H9 (cell line): ENCODE results near the gene DUOXA1. TPM values are rescaled to one million over a fixed set of nuclear protein-coding genes. Genes with fewer than 3 reads are reported as not detected.

Source experiments
- DNase-seq: peaks from one replicate; pipeline ENCODE4 v3.0.0-alpha.2; 2017
- H2AFZ ChIP-seq: one replicate; pipeline ENCODE4 v1.6.1; 2013; ENCODE audit warnings: mild to moderate bottlenecking, low read length, control low read depth, moderate library complexity
- H2AK5ac ChIP-seq: 2 replicates; pipeline ENCODE4 v1.6.1; 2013; ENCODE audit warnings: low read length, control low read depth, mixed read lengths; ENCODE audit not compliant: insufficient read length
- H2BK120ac ChIP-seq: one replicate; pipeline ENCODE4 v1.6.1; 2013; ENCODE audit warnings: low read depth, mild to moderate bottlenecking, low read length, control low read depth, inconsistent platforms; ENCODE audit not compliant: poor library complexity, severe bottlenecking
- H2BK12ac ChIP-seq: 2 replicates; pipeline ENCODE4 v1.6.1; 2013; ENCODE audit warnings: low read length, control low read depth, mixed read lengths, low read depth; ENCODE audit not compliant: insufficient read length
- H2BK15ac ChIP-seq: 2 replicates; pipeline ENCODE4 v1.6.1; 2013; ENCODE audit warnings: low read depth, low read length, control low read depth
- H2BK20ac ChIP-seq: one replicate; pipeline ENCODE4 v1.6.1; 2013; ENCODE audit warnings: low read depth, mild to moderate bottlenecking, low read length, control low read depth, inconsistent platforms; ENCODE audit not compliant: poor library complexity, severe bottlenecking
- H2BK5ac ChIP-seq: 2 replicates; pipeline ENCODE4 v1.6.1; 2013; ENCODE audit warnings: low read length, control low read depth, mixed read lengths; ENCODE audit not compliant: insufficient read length
- H3K14ac ChIP-seq: 2 replicates; pipeline ENCODE4 v1.6.1; 2013; ENCODE audit warnings: low read length, control low read depth; ENCODE audit not compliant: insufficient read depth
- H3K18ac ChIP-seq: 2 replicates; pipeline ENCODE4 v1.6.1; 2013; ENCODE audit warnings: low read depth, mild to moderate bottlenecking, mixed read lengths, low read length, control low read depth; ENCODE audit not compliant: insufficient read length
- H3K23ac ChIP-seq: 2 replicates; pipeline ENCODE4 v1.6.1; 2013; ENCODE audit warnings: low read length, control low read depth, mixed read lengths, low read depth; ENCODE audit not compliant: insufficient read length
- H3K23me2 ChIP-seq: 2 replicates; pipeline ENCODE4 v1.6.1; 2013; ENCODE audit warnings: low read depth, mild to moderate bottlenecking, mixed read lengths, low read length, control low read depth; ENCODE audit not compliant: insufficient read length, poor library complexity, severe bottlenecking
- H3K27ac ChIP-seq: 2 replicates; pipeline ENCODE4 v1.5.1; 2013; ENCODE audit warnings: low read length, control low read depth, mixed read lengths, low read depth; ENCODE audit not compliant: insufficient read length
- H3K27me3 ChIP-seq: 2 replicates; pipeline ENCODE4 v1.6.1; 2013; ENCODE audit warnings: low read length, control low read depth, inconsistent platforms; ENCODE audit not compliant: insufficient read depth
- H3K4ac ChIP-seq: 2 replicates; pipeline ENCODE4 v1.6.1; 2013; ENCODE audit warnings: low read depth, mild to moderate bottlenecking, control low read depth, inconsistent platforms, low read length, moderate library complexity
- H3K4me1 ChIP-seq: 2 replicates; pipeline ENCODE4 v1.6.1; 2013; ENCODE audit warnings: low read length, control low read depth, inconsistent platforms; ENCODE audit not compliant: insufficient read depth
- H3K4me2 ChIP-seq: 2 replicates; pipeline ENCODE4 v1.6.1; 2013; ENCODE audit warnings: low read length, control low read depth, mixed read lengths; ENCODE audit not compliant: insufficient read length, insufficient read depth
- H3K56ac ChIP-seq: 2 replicates; pipeline ENCODE4 v1.6.1; 2013; ENCODE audit warnings: low read depth, mild to moderate bottlenecking, mixed read lengths, low read length, control low read depth; ENCODE audit not compliant: insufficient read length
- H3K79me1 ChIP-seq: 2 replicates; pipeline ENCODE4 v1.6.1; 2013; ENCODE audit warnings: low read depth, mild to moderate bottlenecking, moderate library complexity, low read length, control low read depth, inconsistent platforms; ENCODE audit not compliant: insufficient read depth, poor library complexity, severe bottlenecking
- H3K79me2 ChIP-seq: 2 replicates; pipeline ENCODE4 v1.6.1; 2013; ENCODE audit warnings: low read length, control low read depth, inconsistent platforms; ENCODE audit not compliant: insufficient read depth
- H3K9ac ChIP-seq: 2 replicates; pipeline ENCODE4 v1.6.1; 2013; ENCODE audit warnings: low read length, control low read depth, mixed read lengths; ENCODE audit not compliant: insufficient read length; ENCODE audit errors: extremely low read depth
- H3K9me3 ChIP-seq: one replicate; pipeline ENCODE4 v1.6.1; 2013; ENCODE audit warnings: low read depth, low read length, inconsistent platforms; ENCODE audit not compliant: control insufficient read depth
- H3T11ph ChIP-seq: one replicate; pipeline ENCODE4 v1.6.1; 2013; ENCODE audit warnings: mild to moderate bottlenecking, low read length, control low read depth, inconsistent platforms
- H4K20me1 ChIP-seq: one replicate; pipeline ENCODE4 v1.6.1; 2013; ENCODE audit not compliant: control insufficient read depth, insufficient read length, insufficient read depth
- H4K5ac ChIP-seq: 2 replicates; pipeline ENCODE4 v1.6.1; 2013; ENCODE audit warnings: low read depth, mild to moderate bottlenecking, mixed read lengths, low read length, control low read depth; ENCODE audit not compliant: insufficient read length
- H4K8ac ChIP-seq: replicated peaks from 2 replicates; pipeline ENCODE4 v1.6.1; 2013; ENCODE audit warnings: low read length, control low read depth, mixed read lengths, low read depth; ENCODE audit not compliant: insufficient read length
- H4K91ac ChIP-seq: 2 replicates; pipeline ENCODE4 v1.6.1; 2013; ENCODE audit warnings: low read depth, mild to moderate bottlenecking, moderate library complexity, mixed read lengths, low read length, control low read depth; ENCODE audit not compliant: insufficient read length
- H3K27ac Mint-ChIP-seq, 3 experiments: 2 replicates in 2 of 3; 3 replicates in 1 of 3; pipeline ENCODE4 v1.8.0; 2020 to 2021; ENCODE audit warnings: mixed read lengths in 3 of 3, mild to moderate bottlenecking in 1 of 3, moderate library complexity in 1 of 3
- H3K27me3 Mint-ChIP-seq: 2 replicates; pipeline ENCODE4 v1.8.0; 2021; ENCODE audit warnings: low read depth, mild to moderate bottlenecking, moderate library complexity, mixed read lengths
- H3K36me3 Mint-ChIP-seq, 3 experiments: 2 replicates in 2 of 3; 3 replicates in 1 of 3; pipeline ENCODE4 v1.8.0; 2020 to 2021; ENCODE audit warnings: low read depth in 3 of 3, mixed read lengths in 3 of 3; ENCODE audit not compliant: insufficient read depth in 1 of 3
- H3K4me1 Mint-ChIP-seq, 2 experiments: 2 replicates each; pipeline ENCODE4 v1.8.0; 2020; ENCODE audit warnings: mixed read lengths in 2 of 2
- H3K4me3 Mint-ChIP-seq, 2 experiments: 2 replicates in 1 of 2; 3 replicates in 1 of 2; pipeline ENCODE4 v1.8.0; 2020 to 2021; ENCODE audit warnings: mild to moderate bottlenecking in 2 of 2, mixed read lengths in 2 of 2, moderate library complexity in 1 of 2
- H3K9me3 Mint-ChIP-seq, 2 experiments: 2 replicates in 1 of 2; 3 replicates in 1 of 2; pipeline ENCODE4 v1.8.0; 2020; ENCODE audit warnings: mild to moderate bottlenecking in 2 of 2, mixed read lengths in 2 of 2, moderate library complexity in 1 of 2
- WGBS: extraction: QIAGEN DNeasy Blood & Tissue Kit; methylation state at CpG from one replicate; pipeline ENCODE4 v1.1.7; 2013; ENCODE audit warnings: missing lambda C conversion rate, low lambda C conversion rate, mixed read lengths; ENCODE audit not compliant: insufficient read length; ENCODE audit errors: extremely low coverage; 5-methylcytosine and 5-hydroxymethylcytosine counted together
- total RNA-seq: library from RNA; stranded (reverse); gene quantifications from 2 replicates; pipeline ENCODE4 v1.2.1, GENCODE V29; 2021
- TF ChIP-seq, protein P1 (sequence below): fragments of 200-600 bp; sonication (generic); conservative IDR thresholded peaks from 3 replicates; pipeline ENCODE4 v1.8.0; 2021; ENCODE audit warnings: antibody characterized with exemption, mild to moderate bottlenecking

DUOXA1 gene
- total RNA-seq, 1 experiment from 2014 or later, result 1.2 TPM

DNA sequence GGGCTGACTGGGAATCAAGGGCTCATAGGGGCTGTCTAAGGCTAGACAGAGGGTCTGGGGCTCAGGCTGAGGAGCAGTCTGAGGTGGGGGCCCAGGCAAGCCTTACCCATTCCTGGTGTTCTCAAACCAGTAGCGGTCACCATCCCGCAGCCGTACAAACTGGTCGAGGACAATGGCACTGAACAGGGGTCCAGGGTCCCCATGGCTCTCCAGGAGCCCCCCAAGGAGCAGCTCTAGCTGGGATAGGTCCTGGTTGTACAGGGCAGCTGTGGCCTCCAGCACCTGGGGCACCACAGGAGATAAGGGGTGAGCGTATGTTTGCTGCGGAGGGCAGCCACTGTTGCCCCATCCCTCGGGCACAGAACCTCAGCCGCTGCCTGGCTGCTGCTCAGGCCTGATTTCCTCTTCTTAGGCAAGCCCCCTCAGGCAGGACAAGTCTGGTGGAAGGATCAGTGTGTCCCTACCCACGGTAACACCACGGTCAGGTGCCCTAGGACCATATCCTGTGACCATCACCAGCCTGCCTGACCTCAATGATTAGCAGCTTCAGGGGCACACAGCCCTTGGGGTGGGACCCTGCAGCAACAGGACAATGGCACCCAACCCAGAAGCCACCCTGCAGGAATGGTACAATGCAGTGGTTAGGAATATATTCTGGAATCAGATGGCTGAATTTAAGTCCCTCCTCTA lies 21.6 kb downstream of the DUOXA1 start:
- H2BK5ac ChIP-seq, result no peak overlapping the region
- Mint-ChIP-seq H3K4me3 (no peak overlapping the region), H3K27me3 (peaks cover 48% of the 10 kb centered on the region), H3K27ac (no peak overlapping the region), H3K4me1 (peaks cover 10 to 11% of the 10 kb centered on the region in 2 experiments), H3K36me3 (no peaks in the 10 kb centered on the region; a peak in 1 of 7 replicates), H3K9me3 (no peaks in the 10 kb centered on the region)
- no peaks in the 10 kb centered on the region for H3K9me3 ChIP-seq
- H2BK20ac ChIP-seq, result no peak overlapping the region
- no peak overlapping the region for H2AK5ac ChIP-seq
- H3K23ac ChIP-seq, result no peak overlapping the region
- H3K4me1 ChIP-seq, result no peaks in the 10 kb centered on the region
- H3K14ac ChIP-seq, result no peak overlapping the region
- TF ChIP-seq, protein P1, sequence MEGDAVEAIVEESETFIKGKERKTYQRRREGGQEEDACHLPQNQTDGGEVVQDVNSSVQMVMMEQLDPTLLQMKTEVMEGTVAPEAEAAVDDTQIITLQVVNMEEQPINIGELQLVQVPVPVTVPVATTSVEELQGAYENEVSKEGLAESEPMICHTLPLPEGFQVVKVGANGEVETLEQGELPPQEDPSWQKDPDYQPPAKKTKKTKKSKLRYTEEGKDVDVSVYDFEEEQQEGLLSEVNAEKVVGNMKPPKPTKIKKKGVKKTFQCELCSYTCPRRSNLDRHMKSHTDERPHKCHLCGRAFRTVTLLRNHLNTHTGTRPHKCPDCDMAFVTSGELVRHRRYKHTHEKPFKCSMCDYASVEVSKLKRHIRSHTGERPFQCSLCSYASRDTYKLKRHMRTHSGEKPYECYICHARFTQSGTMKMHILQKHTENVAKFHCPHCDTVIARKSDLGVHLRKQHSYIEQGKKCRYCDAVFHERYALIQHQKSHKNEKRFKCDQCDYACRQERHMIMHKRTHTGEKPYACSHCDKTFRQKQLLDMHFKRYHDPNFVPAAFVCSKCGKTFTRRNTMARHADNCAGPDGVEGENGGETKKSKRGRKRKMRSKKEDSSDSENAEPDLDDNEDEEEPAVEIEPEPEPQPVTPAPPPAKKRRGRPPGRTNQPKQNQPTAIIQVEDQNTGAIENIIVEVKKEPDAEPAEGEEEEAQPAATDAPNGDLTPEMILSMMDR, result no peak
- H2BK15ac ChIP-seq, result no peak overlapping the region
- H3K27me3 ChIP-seq, result peaks cover 30% of the 10 kb centered on the region
- no peak for DNase-seq
- no peak overlapping the region for H3K56ac ChIP-seq
- H2BK12ac ChIP-seq, result no peak overlapping the region
- H3K4ac ChIP-seq, result no peak overlapping the region
- no peak overlapping the region for H3K18ac ChIP-seq
- no peaks in the 10 kb centered on the region for H3K79me2 ChIP-seq
- H4K91ac ChIP-seq, result no peak overlapping the region
- H2BK120ac ChIP-seq, result no peak overlapping the region
- no peaks in the 10 kb centered on the region for H4K20me1 ChIP-seq
- H3K4me2 ChIP-seq, result no peak overlapping the region
- no peak overlapping the region for H3K27ac ChIP-seq
- H3K9ac ChIP-seq, result no peak overlapping the region
- H4K5ac ChIP-seq, result no peak overlapping the region
- no peak overlapping the region for H4K8ac ChIP-seq
- H3K23me2 ChIP-seq, result no peaks in the 10 kb centered on the region
- WGBS, result no CpG with 5 or more reads among the region's 10 CpGs
- H3K79me1 ChIP-seq, result no peaks in the 10 kb centered on the region
- H2AFZ ChIP-seq, result no peak overlapping the region
- H3T11ph ChIP-seq, result no peak overlapping the region
